Fibroblast of peridontal ligament (primary cell): Measurements from ENCODE around the gene GPR21.

Experiments
- DNase-seq: peaks from one replicate; pipeline ENCODE4 v3.0.0-alpha.2; 2010; ENCODE audit errors: extremely low read depth

The GPR21 gene

GRCh38 chr9:123033864-123034601, 566 bp downstream of the GPR21 start:
- peak; percentile 76 for DNase-seq

GRCh38 chr9:123034881-123035510, 1.5 kb downstream of the GPR21 start:
- DNase-seq, result no peak

GRCh38 chr9:123035791-123036190, 2.3 kb downstream of the GPR21 start:
- no peak for DNase-seq

- DNase-seq, result peak; percentile 79
Observed at GRCh38 chr9:123036893-123037545, 3.6 kb downstream of the GPR21 start.

- DNase-seq, result peak; percentile 45
Observed at GRCh38 chr9:123039617-123040219, 6.3 kb downstream of the GPR21 start.

- DNase-seq, result no peak
Observed at GRCh38 chr9:123040801-123041200, 7.3 kb downstream of the GPR21 start.

- DNase-seq, result no peak
Observed at GRCh38 chr9:123041489-123041888, 8.0 kb downstream of the GPR21 start.

GRCh38 chr9:123043081-123043939, 9.8 kb downstream of the GPR21 start:
- DNase-seq, result no peak

- DNase-seq, result peak; percentile 96
Observed at GRCh38 chr9:123044586-123044985, 11.1 kb downstream of the GPR21 start.

GRCh38 chr9:123046406-123047195, 13.1 kb downstream of the GPR21 start:
- DNase-seq, result no peak

- peak; percentile 92 for DNase-seq
Observed at GRCh38 chr9:123048748-123049147, 15.3 kb downstream of the GPR21 start.

- DNase-seq, result peak; percentile 80
Observed at GRCh38 chr9:123049589-123050222, 16.2 kb downstream of the GPR21 start.

- no peak for DNase-seq
Observed at GRCh38 chr9:123053046-123053445, 19.6 kb downstream of the GPR21 start.

GRCh38 chr9:123053711-123054110, 20.2 kb downstream of the GPR21 start:
- DNase-seq, result no peak

- DNase-seq, result no peak
Observed at GRCh38 chr9:123058834-123059233, 25.4 kb downstream of the GPR21 start.

GRCh38 chr9:123059472-123060220, 26.2 kb downstream of the GPR21 start:
- DNase-seq, result no peak

- no peak for DNase-seq
Observed at GRCh38 chr9:123061216-123061615, 27.7 kb downstream of the GPR21 start.

GRCh38 chr9:123062351-123063176, 29.1 kb downstream of the GPR21 start:
- no peak for DNase-seq

GRCh38 chr9:123063177-123063598, 29.7 kb downstream of the GPR21 start:
- peak; percentile 95 for DNase-seq
